ENCODE measurements around the gene DENND1A. TPM values are rescaled to one million over a fixed set of nuclear protein-coding genes. Genes with fewer than 3 reads are reported as not detected.

The DENND1A gene
- total RNA-seq, 1 donor from 2014 or later = 48.1 TPM

- peaks cover 7% of the 10 kb centered on the region for H3K27me3 ChIP-seq
- no peak overlapping the region for H3K4me3 ChIP-seq
- Mint-ChIP-seq H3K36me3 (no peaks in the 10 kb centered on the region), H3K4me1 (peaks cover 43% of the 10 kb centered on the region), H3K9me3 (no peaks in the 10 kb centered on the region), H3K4me3 (no peak overlapping the region), H3K27ac (no peak overlapping the region), H3K27me3 (ENCODE audit: insufficient read depth, low read depth) (no peaks in the 10 kb centered on the region)
- H2AFZ ChIP-seq (replicated peaks) = no peak overlapping the region
- no peak overlapping the region for H3K9ac ChIP-seq
- no peaks in the 10 kb centered on the region for H3K9me3 ChIP-seq (ENCODE audit: low read depth)
- peaks cover 42% of the 10 kb centered on the region for H3K4me1 ChIP-seq
- no peak overlapping the region for H3K27ac ChIP-seq
- peak; percentile 44 for DNase-seq (ENCODE audit: low spot score)
- H3K36me3 ChIP-seq = no peaks in the 10 kb centered on the region
- H3K4me2 ChIP-seq = peak overlapping the region; percentile 33
- no peaks in the 10 kb centered on the region for H3K79me2 ChIP-seq (ENCODE audit: low read depth)
- H4K20me1 ChIP-seq (ENCODE audit: low read depth) = peaks cover 41% of the 10 kb centered on the region
- TF ChIP-seq, protein P1, sequence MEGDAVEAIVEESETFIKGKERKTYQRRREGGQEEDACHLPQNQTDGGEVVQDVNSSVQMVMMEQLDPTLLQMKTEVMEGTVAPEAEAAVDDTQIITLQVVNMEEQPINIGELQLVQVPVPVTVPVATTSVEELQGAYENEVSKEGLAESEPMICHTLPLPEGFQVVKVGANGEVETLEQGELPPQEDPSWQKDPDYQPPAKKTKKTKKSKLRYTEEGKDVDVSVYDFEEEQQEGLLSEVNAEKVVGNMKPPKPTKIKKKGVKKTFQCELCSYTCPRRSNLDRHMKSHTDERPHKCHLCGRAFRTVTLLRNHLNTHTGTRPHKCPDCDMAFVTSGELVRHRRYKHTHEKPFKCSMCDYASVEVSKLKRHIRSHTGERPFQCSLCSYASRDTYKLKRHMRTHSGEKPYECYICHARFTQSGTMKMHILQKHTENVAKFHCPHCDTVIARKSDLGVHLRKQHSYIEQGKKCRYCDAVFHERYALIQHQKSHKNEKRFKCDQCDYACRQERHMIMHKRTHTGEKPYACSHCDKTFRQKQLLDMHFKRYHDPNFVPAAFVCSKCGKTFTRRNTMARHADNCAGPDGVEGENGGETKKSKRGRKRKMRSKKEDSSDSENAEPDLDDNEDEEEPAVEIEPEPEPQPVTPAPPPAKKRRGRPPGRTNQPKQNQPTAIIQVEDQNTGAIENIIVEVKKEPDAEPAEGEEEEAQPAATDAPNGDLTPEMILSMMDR (IDR thresholded peaks at IDR 0.05) = no peak
- no peak for TF ChIP-seq EZH2 (IDR thresholded peaks at IDR 0.05)
- TF ChIP-seq EZH2phosphoT487 (IDR thresholded peaks at IDR 0.05) = no peak
- H3F3A ChIP-seq (ENCODE audit: low read depth) = peaks cover 40% of the 10 kb centered on the region
These were observed 526.9 kb downstream of the DENND1A start for GRCh38 chr9:123402981-123403509.

DNA sequence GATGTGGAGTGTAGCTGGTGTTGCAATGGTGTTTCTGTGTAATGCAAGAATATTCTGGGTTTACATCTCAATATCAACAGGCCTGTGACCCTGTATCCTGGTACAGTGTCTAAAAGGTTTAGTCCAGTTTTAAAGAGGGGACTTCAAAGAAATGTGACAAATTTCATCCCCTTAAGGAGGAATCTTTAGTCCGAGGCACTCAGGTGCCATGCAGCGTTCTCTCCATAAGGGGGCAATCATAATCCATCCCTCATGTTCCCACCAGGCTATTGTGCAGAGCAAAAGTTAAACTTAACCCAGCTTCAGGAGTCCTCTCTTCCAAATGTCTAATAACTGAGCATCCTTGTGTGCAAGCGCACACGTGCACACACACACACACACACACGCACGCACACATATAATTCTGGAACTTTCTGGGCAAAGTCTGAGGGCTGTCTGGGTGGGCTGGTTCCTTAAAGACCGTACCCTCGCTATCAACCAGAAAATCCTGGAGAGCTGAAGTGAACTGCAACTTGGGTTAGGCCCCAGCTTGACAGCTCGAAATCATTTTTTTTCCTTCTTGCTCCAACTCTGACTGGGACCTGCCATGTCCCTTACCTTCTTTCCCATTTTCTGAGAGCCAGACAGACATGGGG lies 527.9 kb downstream of the DENND1A start:
- Histone ChIP-seq H3K79me2 (ENCODE audit: low read depth) (no peaks in the 10 kb centered on the region), H3K27me3 (peaks cover 7% of the 10 kb centered on the region), H3K4me3 (no peak overlapping the region), H3K4me2 (no peak overlapping the region), H3K4me1 (peaks cover 32% of the 10 kb centered on the region), H2AFZ (replicated peaks) (no peak overlapping the region), H3K9ac (no peak overlapping the region), H3K27ac (no peak overlapping the region), H3K36me3 (no peaks in the 10 kb centered on the region), H4K20me1 (ENCODE audit: low read depth) (peaks cover 30% of the 10 kb centered on the region), H3K9me3 (ENCODE audit: low read depth) (no peaks in the 10 kb centered on the region), H3F3A (ENCODE audit: low read depth) (peaks cover 31% of the 10 kb centered on the region)
- peaks cover 1% of the 10 kb centered on the region for H3K27me3 Mint-ChIP-seq (ENCODE audit: insufficient read depth, low read depth)
- H3K4me3 Mint-ChIP-seq = peak overlapping the region; percentile 11
- peak; percentile 73 for DNase-seq (ENCODE audit: low spot score)
- no peak overlapping the region for H3K27ac Mint-ChIP-seq
- TF ChIP-seq, protein P1 (IDR thresholded peaks at IDR 0.05) = peak; percentile 88
- TF ChIP-seq EZH2 (IDR thresholded peaks at IDR 0.05) = no peak
- H3K4me1 Mint-ChIP-seq = peaks cover 34% of the 10 kb centered on the region
- no peaks in the 10 kb centered on the region for H3K36me3 Mint-ChIP-seq
- H3K9me3 Mint-ChIP-seq = no peaks in the 10 kb centered on the region

- no peak overlapping the region for H3K9ac ChIP-seq
- TF ChIP-seq EZH2phosphoT487 (IDR thresholded peaks at IDR 0.05) (no peak), EZH2 (IDR thresholded peaks at IDR 0.05) (no peak)
- TF ChIP-seq, protein P1 (IDR thresholded peaks at IDR 0.05) = no peak
These were observed 528.9 kb downstream of the DENND1A start for GRCh38 chr9:123400926-123401503.

More at GRCh38 chr9:123400926-123401503, 528.9 kb downstream of the DENND1A start:
- Histone ChIP-seq H3K79me2 (ENCODE audit: low read depth) (no peaks in the 10 kb centered on the region), H3F3A (ENCODE audit: low read depth) (peaks cover 22% of the 10 kb centered on the region), H3K36me3 (no peaks in the 10 kb centered on the region), H4K20me1 (ENCODE audit: low read depth) (peaks cover 21% of the 10 kb centered on the region), H3K4me1 (peaks cover 22% of the 10 kb centered on the region), H3K4me3 (no peak overlapping the region), H3K4me2 (no peak overlapping the region), H3K27me3 (peaks cover under 1% of the 10 kb centered on the region), H2AFZ (replicated peaks) (no peak overlapping the region), H3K9me3 (ENCODE audit: low read depth) (no peaks in the 10 kb centered on the region), H3K27ac (no peak overlapping the region)
- no peak overlapping the region for H3K27ac Mint-ChIP-seq
- no peak for DNase-seq (ENCODE audit: low spot score)
- H3K36me3 Mint-ChIP-seq = no peaks in the 10 kb centered on the region
- H3K9me3 Mint-ChIP-seq = no peaks in the 10 kb centered on the region
- peaks cover 29% of the 10 kb centered on the region for H3K4me1 Mint-ChIP-seq
- no peak overlapping the region for H3K4me3 Mint-ChIP-seq
- H3K27me3 Mint-ChIP-seq (ENCODE audit: insufficient read depth, low read depth) = peaks cover 2% of the 10 kb centered on the region
